ENCODE data around the gene AOX1.
"Not testable (repeated sequence)": the region's sequence is repeated elsewhere in the genome, so short reads cannot be mapped to it uniquely, and the experiment has no call there.

The AOX1 gene

GRCh38 chr2:200667413-200667812, 81.6 kb downstream of the AOX1 start:
- DNase-seq (ENCODE audit: low spot score): no peak

GRCh38 chr2:200668478-200668877, 82.7 kb downstream of the AOX1 start:
- DNase-seq (ENCODE audit: low spot score): no peak

GRCh38 chr2:200669308-200669707, 83.5 kb downstream of the AOX1 start:
- no peak for DNase-seq (ENCODE audit: low spot score)

- DNase-seq (ENCODE audit: low spot score): no peak
Measured at GRCh38 chr2:200670313-200670712, 84.5 kb downstream of the AOX1 start.

GRCh38 chr2:200670751-200671150, 84.9 kb downstream of the AOX1 start:
- DNase-seq (ENCODE audit: low spot score): no peak

GRCh38 chr2:200673191-200673590, 87.4 kb downstream of the AOX1 start:
- no peak for DNase-seq (ENCODE audit: low spot score)

GRCh38 chr2:200674837-200675236, 89.0 kb downstream of the AOX1 start:
- no peak for DNase-seq (ENCODE audit: low spot score)

DNA sequence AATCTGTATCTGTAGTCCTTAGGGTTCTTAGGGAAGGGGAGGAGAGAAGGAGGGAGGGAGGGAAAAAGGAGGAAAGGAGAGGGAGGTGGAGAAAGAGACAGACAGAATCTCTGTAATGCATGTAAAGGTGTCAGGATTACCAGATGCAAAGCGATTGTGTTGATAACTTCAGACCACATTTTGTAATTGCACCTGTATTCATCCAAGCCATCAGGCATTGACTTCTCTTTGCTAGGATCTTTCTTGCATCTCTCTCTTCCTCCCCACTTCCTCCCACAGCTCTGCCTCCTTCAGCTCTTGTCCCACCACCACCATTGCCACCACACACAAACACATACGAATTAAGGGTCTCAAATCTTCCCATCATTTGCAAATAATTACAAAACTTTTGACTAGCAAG, 91.4 kb downstream of the AOX1 start:
- no peak for DNase-seq (ENCODE audit: low spot score)

- peak; percentile 27 for DNase-seq (ENCODE audit: low spot score)
Measured at GRCh38 chr2:200677721-200678532, 92.1 kb downstream of the AOX1 start.

DNA sequence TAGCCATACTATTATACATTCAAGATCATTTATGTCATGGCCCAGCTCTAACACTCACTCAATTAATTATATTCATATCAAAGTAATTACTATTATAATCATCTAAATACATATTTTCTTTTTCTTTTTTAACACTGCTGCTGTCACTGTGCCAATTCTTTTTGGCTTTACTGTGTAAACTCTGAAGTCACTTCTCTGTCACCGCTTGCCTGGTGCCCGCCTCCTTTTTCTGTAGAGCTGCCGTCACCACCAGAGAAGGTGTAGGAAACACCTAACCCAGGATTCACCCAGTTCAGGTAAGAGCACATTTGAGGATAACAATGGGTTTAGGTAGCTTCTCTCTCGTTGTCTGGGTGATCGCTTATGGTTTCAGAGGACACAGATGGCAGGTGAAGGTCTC, 93.3 kb downstream of the AOX1 start:
- no peak for DNase-seq (ENCODE audit: low spot score)

GRCh38 chr2:200679535-200679934, 93.7 kb downstream of the AOX1 start:
- no peak for DNase-seq (ENCODE audit: low spot score)

GRCh38 chr2:200681697-200682096, 95.9 kb downstream of the AOX1 start:
- no peak for DNase-seq (ENCODE audit: low spot score)

DNA sequence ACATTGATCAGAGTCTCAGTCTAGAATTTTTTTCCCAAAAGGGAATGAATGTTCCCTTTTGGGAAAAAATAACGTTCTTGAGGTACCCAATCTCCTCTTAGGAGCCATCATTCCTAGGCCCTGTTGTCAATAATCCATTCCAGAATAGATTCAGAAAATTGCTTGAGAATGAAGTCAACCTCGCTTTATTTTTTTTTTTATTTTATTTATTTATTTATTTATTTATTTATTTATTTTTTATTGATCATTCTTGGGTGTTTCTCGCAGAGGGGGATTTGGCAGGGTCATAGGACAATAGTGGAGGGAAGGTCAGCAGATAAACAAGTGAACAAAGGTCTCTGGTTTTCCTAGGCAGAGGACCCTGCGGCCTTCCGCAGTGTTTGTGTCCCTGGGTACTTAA, 96.6 kb downstream of the AOX1 start:
- not testable (repeated sequence) for DNase-seq (ENCODE audit: low spot score)

- DNase-seq (ENCODE audit: low spot score): no peak
Measured at GRCh38 chr2:200687922-200688920, 102.4 kb downstream of the AOX1 start.

GRCh38 chr2:200689115-200689514, 103.3 kb downstream of the AOX1 start:
- DNase-seq (ENCODE audit: low spot score): no peak

DNA sequence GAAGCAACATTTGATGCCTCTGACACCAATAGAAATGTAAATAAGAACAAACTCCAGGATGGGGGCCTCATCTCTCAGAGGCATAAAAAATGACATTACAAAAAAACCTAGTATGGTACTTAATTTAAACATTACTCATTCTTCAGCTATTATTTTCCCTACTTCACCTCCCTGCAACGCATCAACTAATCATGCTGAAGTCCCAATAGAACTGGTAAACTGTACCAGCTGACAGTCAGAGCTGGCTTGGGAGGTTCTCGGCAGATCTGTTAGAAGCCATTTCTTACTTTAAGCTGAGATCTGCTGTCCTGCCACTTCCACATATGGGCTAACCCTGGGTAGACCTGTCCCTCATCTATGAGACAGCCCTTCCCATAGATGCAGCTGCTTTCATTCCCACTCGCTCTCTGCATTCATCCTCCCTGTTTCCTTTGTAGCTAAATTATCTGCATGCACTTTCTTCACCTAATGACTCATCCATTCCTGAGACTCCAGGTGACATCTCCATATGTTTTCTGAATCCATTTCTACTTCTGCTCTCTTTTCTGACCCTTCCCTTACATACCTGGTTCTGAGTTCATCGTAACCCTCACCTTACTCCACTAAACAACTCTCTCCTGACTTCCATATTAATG, 108.1 kb downstream of the AOX1 start:
- peak; percentile 13 for DNase-seq (ENCODE audit: low spot score)

- DNase-seq (ENCODE audit: low spot score): no peak
Measured at GRCh38 chr2:200695191-200695590, 109.4 kb downstream of the AOX1 start.

DNA sequence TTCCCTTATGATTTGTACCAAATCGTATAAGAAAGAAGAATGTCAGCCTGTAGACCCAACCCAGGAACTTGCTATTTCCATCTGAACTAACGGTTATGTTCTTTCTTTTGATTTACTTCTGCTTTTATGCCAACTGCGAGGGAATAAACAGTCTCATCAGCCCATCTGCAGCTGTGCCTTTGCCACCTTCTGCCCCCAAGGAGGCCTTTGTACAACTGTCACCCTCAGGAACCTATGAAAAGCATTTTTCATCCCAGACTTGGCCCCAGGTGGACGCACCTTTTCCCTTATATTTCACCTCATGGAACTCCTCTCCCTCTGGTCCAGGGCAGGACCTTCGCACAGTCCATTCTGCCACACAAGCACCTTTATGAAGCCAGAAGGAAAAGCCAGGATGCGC, 109.8 kb downstream of the AOX1 start:
- DNase-seq (ENCODE audit: low spot score): no peak

- DNase-seq (ENCODE audit: low spot score): no peak
Measured at GRCh38 chr2:200698217-200698616, 112.4 kb downstream of the AOX1 start.

- DNase-seq (ENCODE audit: low spot score): no peak
Measured at GRCh38 chr2:200699310-200699709, 113.5 kb downstream of the AOX1 start.

- DNase-seq (ENCODE audit: low spot score): no peak
Measured at GRCh38 chr2:200700856-200701255, 115.0 kb downstream of the AOX1 start.

DNA sequence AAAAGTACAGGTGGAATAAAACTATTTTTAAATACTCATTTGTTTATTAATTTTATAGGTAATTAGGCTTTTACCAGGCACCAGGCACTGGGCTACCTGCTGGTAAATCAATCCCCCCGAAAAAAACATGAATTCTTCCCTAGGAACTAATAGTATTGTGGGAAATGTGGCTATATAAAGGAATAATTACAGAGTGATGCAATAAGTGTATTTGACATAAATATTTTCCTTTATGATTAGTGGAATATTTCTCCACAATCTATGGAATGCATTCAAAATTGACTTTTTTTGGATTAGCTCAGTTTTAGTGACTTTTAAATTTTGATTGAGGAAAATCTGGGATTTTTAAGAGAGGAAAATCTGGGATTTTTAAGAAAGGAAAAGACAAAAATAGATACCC, 116.2 kb downstream of the AOX1 start:
- no peak for DNase-seq (ENCODE audit: low spot score)
